NB4 (cell line): ENCODE data around the gene BCL2L1.

Source experiments
- MYC ChIP-seq: IDR thresholded peaks from 2 replicates; pipeline ENCODE4 v1.6.1; 2011; ENCODE audit warnings: low read depth, low read length
- POLR2A ChIP-seq: IDR thresholded peaks from 2 replicates; pipeline ENCODE4 v1.6.1; 2011; ENCODE audit warnings: mild to moderate bottlenecking; ENCODE audit not compliant: insufficient read length; ENCODE audit errors: extremely low read depth
- TF ChIP-seq, protein P1 (sequence below): IDR thresholded peaks from one replicate; pipeline ENCODE4 v1.5.1; 2012; ENCODE audit warnings: low read depth, low read length

DNA sequence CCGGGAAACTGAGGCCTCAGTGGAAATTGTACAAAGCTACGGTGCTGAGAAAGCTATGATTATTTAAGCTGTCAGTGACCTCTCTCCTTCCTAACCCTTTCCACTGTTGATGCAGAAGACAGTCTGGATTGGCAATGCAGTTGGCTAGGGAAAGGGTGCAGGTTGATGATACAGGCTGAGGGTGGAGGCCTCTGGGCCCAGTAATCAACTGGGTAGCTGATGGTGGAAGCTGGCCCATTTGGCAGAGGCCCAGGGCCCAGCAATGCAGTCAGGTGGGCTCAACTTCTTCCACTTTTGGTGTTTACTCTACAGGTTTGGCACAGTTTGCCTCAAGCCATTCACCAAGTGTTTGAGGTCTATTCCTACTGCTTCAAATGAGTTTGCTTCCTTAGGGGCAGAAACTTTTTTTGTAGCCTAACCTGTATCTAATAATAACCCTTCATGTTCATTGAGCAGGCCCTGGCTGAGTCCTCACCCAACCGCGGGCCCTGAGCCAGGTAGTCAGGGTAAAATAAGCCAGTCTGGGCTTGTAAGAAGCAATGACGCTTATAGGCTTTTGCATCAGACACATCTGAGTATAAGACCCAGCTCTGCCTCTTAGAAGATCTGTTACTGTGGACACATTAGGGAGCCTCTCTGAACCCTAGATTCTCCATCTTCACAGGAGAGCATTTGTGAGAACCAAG, 12.1 kb downstream of the BCL2L1 start:
- TF ChIP-seq POLR2A, result no peak
- TF ChIP-seq, protein P1, sequence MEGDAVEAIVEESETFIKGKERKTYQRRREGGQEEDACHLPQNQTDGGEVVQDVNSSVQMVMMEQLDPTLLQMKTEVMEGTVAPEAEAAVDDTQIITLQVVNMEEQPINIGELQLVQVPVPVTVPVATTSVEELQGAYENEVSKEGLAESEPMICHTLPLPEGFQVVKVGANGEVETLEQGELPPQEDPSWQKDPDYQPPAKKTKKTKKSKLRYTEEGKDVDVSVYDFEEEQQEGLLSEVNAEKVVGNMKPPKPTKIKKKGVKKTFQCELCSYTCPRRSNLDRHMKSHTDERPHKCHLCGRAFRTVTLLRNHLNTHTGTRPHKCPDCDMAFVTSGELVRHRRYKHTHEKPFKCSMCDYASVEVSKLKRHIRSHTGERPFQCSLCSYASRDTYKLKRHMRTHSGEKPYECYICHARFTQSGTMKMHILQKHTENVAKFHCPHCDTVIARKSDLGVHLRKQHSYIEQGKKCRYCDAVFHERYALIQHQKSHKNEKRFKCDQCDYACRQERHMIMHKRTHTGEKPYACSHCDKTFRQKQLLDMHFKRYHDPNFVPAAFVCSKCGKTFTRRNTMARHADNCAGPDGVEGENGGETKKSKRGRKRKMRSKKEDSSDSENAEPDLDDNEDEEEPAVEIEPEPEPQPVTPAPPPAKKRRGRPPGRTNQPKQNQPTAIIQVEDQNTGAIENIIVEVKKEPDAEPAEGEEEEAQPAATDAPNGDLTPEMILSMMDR, result no peak
- no peak for TF ChIP-seq MYC
